Measurements from ENCODE around the gene CUBN. TPM values are rescaled to one million over a fixed set of nuclear protein-coding genes. Genes with fewer than 3 reads are reported as not detected.

Gene CUBN
- total RNA-seq, 2 donors from 2014 or later, result 2.6 to 3.6 TPM

- Histone ChIP-seq H3K27me3 (no peaks in the 10 kb centered on the region), H3K36me3 (replicated peaks in 1 of 2; ENCODE audit: insufficient read depth in 1 of 2, low read depth in 2 of 2) (no peaks in the 10 kb centered on the region), H3K4me1 (no peaks in the 10 kb centered on the region), H3K9me3 (no peaks in the 10 kb centered on the region), H3K27ac (no peak overlapping the region), H3K4me3 (no peak overlapping the region)
- intact Hi-C loops (cut with DNase I), result no loop called here
- 61 to 67% methylated on average over 5 of the region's 5 CpGs for WGBS, 2 donors
- TF ChIP-seq POLR2A (IDR thresholded peaks at IDR 0.05) (no peak), CTCF (IDR thresholded peaks at IDR 0.05) (no peak)
- DNase-seq, result no peak
- no peak for ATAC-seq
Observed at GRCh38 chr10:17088118-17088806, 41.3 kb downstream of the CUBN start.

- TF ChIP-seq CTCF (IDR thresholded peaks at IDR 0.05), result no peak
- no peak for TF ChIP-seq POLR2A (IDR thresholded peaks at IDR 0.05)
- 92 to 100% methylated on average over 3 of the region's 3 CpGs for WGBS, 2 donors
Observed at GRCh38 chr10:17086865-17087367, 42.7 kb downstream of the CUBN start.

GRCh38 chr10:17085011-17085725 lies 44.4 kb downstream of the CUBN start:
- intact Hi-C loops (cut with DNase I), result no loop called here
- 72 to 79% methylated on average over 4 of the region's 4 CpGs for WGBS, 2 donors
- H3K27me3 ChIP-seq, result no peaks in the 10 kb centered on the region
- no peak for TF ChIP-seq POLR2A (IDR thresholded peaks at IDR 0.05)
- no peak for TF ChIP-seq CTCF (IDR thresholded peaks at IDR 0.05)
- no peak overlapping the region for H3K27ac ChIP-seq
- no peak for ATAC-seq
- no peaks in the 10 kb centered on the region for H3K9me3 ChIP-seq
- no peaks in the 10 kb centered on the region for H3K36me3 ChIP-seq (replicated peaks in 1 of 2; ENCODE audit: insufficient read depth in 1 of 2, low read depth in 2 of 2)
- no peak overlapping the region for H3K4me3 ChIP-seq
- no peak for DNase-seq
- H3K4me1 ChIP-seq, result no peaks in the 10 kb centered on the region

More at GRCh38 chr10:17086865-17087367, 42.7 kb downstream of the CUBN start:
- no peak for DNase-seq
- Histone ChIP-seq H3K36me3 (replicated peaks in 1 of 2; ENCODE audit: insufficient read depth in 1 of 2, low read depth in 2 of 2) (no peaks in the 10 kb centered on the region), H3K27me3 (no peaks in the 10 kb centered on the region), H3K4me1 (no peaks in the 10 kb centered on the region), H3K9me3 (no peaks in the 10 kb centered on the region), H3K27ac (no peak overlapping the region), H3K4me3 (no peak overlapping the region)
- no peak for ATAC-seq
- intact Hi-C loops (cut with DNase I), result no loop called here

- DNase-seq, result no peak
Observed at GRCh38 chr10:17084258-17084657, 45.4 kb downstream of the CUBN start.

More at GRCh38 chr10:17084258-17084657, 45.4 kb downstream of the CUBN start:
- no peak for ATAC-seq
- TF ChIP-seq POLR2A (IDR thresholded peaks at IDR 0.05) (no peak), CTCF (IDR thresholded peaks at IDR 0.05) (no peak)
- intact Hi-C loops (cut with DNase I), result no loop called here
- Histone ChIP-seq H3K4me3 (no peak overlapping the region), H3K36me3 (replicated peaks in 1 of 2; ENCODE audit: insufficient read depth in 1 of 2, low read depth in 2 of 2) (no peaks in the 10 kb centered on the region), H3K27ac (no peak overlapping the region), H3K27me3 (no peaks in the 10 kb centered on the region), H3K9me3 (no peaks in the 10 kb centered on the region), H3K4me1 (no peaks in the 10 kb centered on the region)
- 78 to 90% methylated on average over 6 of the region's 6 CpGs for WGBS, 2 donors
